Activated T-cell treated with anti-CD3 and anti-CD28 coated beads, Interleukin-2, amount 50 U/mL, for 72 hours (primary cell): Measurements from ENCODE around the gene GPX2. TPM values are rescaled to one million over a fixed set of nuclear protein-coding genes. Genes with fewer than 3 reads are reported as not detected.

ENCODE experiments used
- ATAC-seq, 2 donors: fragments of 150-1000 bp; cut with Tn5 transposase; replicated peaks in 1 of 2; 2 replicates each; pipeline ENCODE4 v1.10.0; 2021; ENCODE audit warnings: moderate library complexity in 2 of 2, mild to moderate bottlenecking in 1 of 2
- DNase-seq, 2 donors: peaks; one replicate each; pipeline ENCODE4 v3.0.0; 2021 to 2022; ENCODE audit warnings: mixed read lengths in 1 of 2
- H3K27ac Mint-ChIP-seq: one replicate; pipeline ENCODE4 v1.8.0; 2022; ENCODE audit warnings: mild to moderate bottlenecking, moderate library complexity, mixed read lengths
- H3K27me3 Mint-ChIP-seq: one replicate; pipeline ENCODE4 v1.8.0; 2022; ENCODE audit warnings: low read depth, mixed read lengths
- H3K36me3 Mint-ChIP-seq, 2 donors: one replicate each; pipeline ENCODE4 v1.8.0; 2022; ENCODE audit warnings: mixed read lengths in 2 of 2, mild to moderate bottlenecking in 1 of 2; ENCODE audit not compliant: insufficient read depth in 2 of 2
- H3K4me1 Mint-ChIP-seq: one replicate; pipeline ENCODE4 v1.8.0; 2022; ENCODE audit warnings: low read depth, mixed read lengths
- H3K4me3 Mint-ChIP-seq, 2 donors: one replicate each; pipeline ENCODE4 v1.8.0; 2022; ENCODE audit warnings: mild to moderate bottlenecking in 2 of 2, mixed read lengths in 2 of 2, moderate library complexity in 2 of 2
- H3K9me3 Mint-ChIP-seq, 2 donors: one replicate each; pipeline ENCODE4 v1.8.0; 2022; ENCODE audit warnings: mixed read lengths in 2 of 2
- total RNA-seq, 2 donors: library from RNA; stranded (reverse); gene quantifications; one replicate each; pipeline ENCODE4 v1.2.3, GENCODE V29; 2022

The GPX2 gene
- total RNA-seq, 2 donors from 2014 or later, result not detected

- peaks cover 36% of the 10 kb centered on the region for H3K4me1 Mint-ChIP-seq
- no peak for DNase-seq
- no peaks in the 10 kb centered on the region for H3K27me3 Mint-ChIP-seq
- H3K27ac Mint-ChIP-seq, result no peak overlapping the region
- no peaks in the 10 kb centered on the region for H3K9me3 Mint-ChIP-seq
- ATAC-seq, result no peak
- peaks cover 0 to 4% of the 10 kb centered on the region in 2 donors for H3K36me3 Mint-ChIP-seq
- no peak overlapping the region for H3K4me3 Mint-ChIP-seq
These were observed 1.5 kb upstream of the GPX2 start for GRCh38 chr14:64944041-64944440.

DNA sequence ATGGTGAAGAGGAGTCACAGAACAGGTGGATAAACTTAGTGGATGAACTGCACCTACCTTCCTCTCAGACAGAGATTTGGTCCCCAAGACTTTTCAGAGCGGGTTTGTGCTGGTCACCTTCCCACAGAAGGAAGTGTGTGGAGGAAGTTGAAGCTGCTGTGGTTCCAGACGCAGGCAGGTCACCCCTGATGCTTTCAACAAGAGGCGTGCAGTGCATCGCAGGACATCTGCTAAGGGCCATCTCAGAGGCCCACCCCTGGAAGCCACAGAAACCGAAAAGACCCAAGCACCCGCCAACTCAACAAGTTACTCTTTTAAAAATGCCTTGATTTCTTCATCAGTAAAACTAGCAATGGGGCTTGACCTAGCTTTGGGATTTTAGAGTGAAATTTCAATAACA is 1.0 kb upstream of the GPX2 start:
- Mint-ChIP-seq H3K27ac (no peak overlapping the region), H3K4me3 (no peak overlapping the region), H3K4me1 (peaks cover 40% of the 10 kb centered on the region), H3K9me3 (no peaks in the 10 kb centered on the region), H3K36me3 (peaks cover 0 to 5% of the 10 kb centered on the region in 2 donors), H3K27me3 (no peaks in the 10 kb centered on the region)
- DNase-seq, result no peak
- ATAC-seq, result no peak

- Mint-ChIP-seq H3K4me1 (peaks cover 59% of the 10 kb centered on the region), H3K27me3 (no peaks in the 10 kb centered on the region), H3K4me3 (no peak overlapping the region), H3K36me3 (peaks cover 1 to 12% of the 10 kb centered on the region in 2 donors), H3K9me3 (no peaks in the 10 kb centered on the region), H3K27ac (peak overlapping the region; percentile 6)
- ATAC-seq (no peak), DNase-seq (no peak)
These were observed 2.1 kb downstream of the GPX2 start for GRCh38 chr14:64940336-64940910.

GRCh38 chr14:64939817-64940190 is 2.7 kb downstream of the GPX2 start:
- no peak for DNase-seq
- H3K9me3 Mint-ChIP-seq, result no peaks in the 10 kb centered on the region
- H3K4me3 Mint-ChIP-seq, result no peak overlapping the region
- H3K4me1 Mint-ChIP-seq, result peaks cover 60% of the 10 kb centered on the region
- peaks cover 2 to 13% of the 10 kb centered on the region in 2 donors for H3K36me3 Mint-ChIP-seq
- H3K27me3 Mint-ChIP-seq, result no peaks in the 10 kb centered on the region
- peak overlapping the region; percentile 6 for H3K27ac Mint-ChIP-seq
- no peak for ATAC-seq

GRCh38 chr14:64938972-64939816 is 3.4 kb downstream of the GPX2 start:
- DNase-seq, result no peak
- H3K27me3 Mint-ChIP-seq, result no peaks in the 10 kb centered on the region
- H3K4me1 Mint-ChIP-seq, result peaks cover 67% of the 10 kb centered on the region
- peak overlapping the region; percentile 34 for H3K27ac Mint-ChIP-seq
- H3K9me3 Mint-ChIP-seq, result no peaks in the 10 kb centered on the region
- H3K36me3 Mint-ChIP-seq, result peaks cover 3 to 19% of the 10 kb centered on the region in 2 donors
- no peak for ATAC-seq
- H3K4me3 Mint-ChIP-seq, result no peak overlapping the region

GRCh38 chr14:64937821-64938193 is 4.7 kb downstream of the GPX2 start:
- Mint-ChIP-seq H3K4me3 (no peak overlapping the region), H3K4me1 (peaks cover 56% of the 10 kb centered on the region), H3K27me3 (no peaks in the 10 kb centered on the region), H3K36me3 (peaks cover 3 to 20% of the 10 kb centered on the region in 2 donors), H3K27ac (peak overlapping the region; percentile 84), H3K9me3 (no peaks in the 10 kb centered on the region)
- no peak for DNase-seq
- ATAC-seq, result no peak

DNA sequence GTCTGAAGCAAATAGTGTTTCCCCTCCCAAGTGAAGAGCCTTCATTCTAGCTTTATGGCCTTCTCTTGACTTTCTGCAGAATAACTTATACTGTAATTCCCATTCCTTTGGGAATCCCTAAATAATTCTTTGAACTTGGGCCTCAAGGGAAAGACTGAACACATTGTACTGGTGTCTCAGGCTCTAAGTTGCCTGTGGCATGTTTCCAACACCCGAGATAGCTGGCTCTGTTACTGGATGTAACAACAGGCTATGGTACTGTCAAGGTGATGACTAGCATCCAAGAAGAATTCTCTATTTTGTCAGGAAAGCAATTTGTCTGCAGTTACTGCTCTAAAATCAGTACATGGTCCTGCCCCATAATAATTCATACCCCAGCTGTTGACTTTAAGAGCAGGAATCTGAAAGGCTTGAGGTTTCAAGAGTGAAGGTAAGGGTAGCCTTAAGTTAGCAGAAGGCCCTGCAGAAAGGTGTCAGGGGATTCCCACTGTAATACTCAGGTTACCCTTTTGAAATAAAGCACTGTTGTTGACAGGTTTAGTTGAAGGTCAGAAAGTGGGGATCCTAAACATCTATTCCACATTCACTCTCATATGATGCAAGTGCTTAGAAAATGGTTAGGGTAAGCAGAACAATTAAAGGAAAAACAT is 5.2 kb downstream of the GPX2 start:
- DNase-seq (no peak), ATAC-seq (no peak)
- H3K27me3 Mint-ChIP-seq, result no peaks in the 10 kb centered on the region
- H3K4me1 Mint-ChIP-seq, result peaks cover 54% of the 10 kb centered on the region
- peak overlapping the region in 1 of 2 donors; percentile 5 for H3K4me3 Mint-ChIP-seq
- peak overlapping the region; percentile 84 for H3K27ac Mint-ChIP-seq
- no peaks in the 10 kb centered on the region for H3K9me3 Mint-ChIP-seq
- H3K36me3 Mint-ChIP-seq, result peaks cover 3 to 20% of the 10 kb centered on the region in 2 donors

DNA sequence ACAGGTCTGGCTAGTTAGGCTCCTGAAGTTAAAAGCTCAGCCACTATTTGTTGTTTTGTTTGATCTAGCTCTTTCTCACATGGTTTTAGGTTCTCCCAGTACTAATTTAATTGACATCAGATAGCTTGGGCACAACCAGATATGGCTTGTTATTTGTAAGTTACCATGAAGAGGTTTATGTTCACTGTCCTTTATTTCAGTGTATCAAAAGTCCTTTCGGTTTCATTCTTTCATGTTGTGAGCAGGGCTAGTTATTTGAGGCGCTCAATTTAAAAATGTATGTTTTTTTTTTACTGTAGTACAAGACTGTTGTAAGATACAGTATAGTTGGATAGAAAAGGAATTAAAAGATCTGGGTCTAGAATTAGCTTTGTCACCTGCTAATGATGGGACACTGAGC is 7.0 kb downstream of the GPX2 start:
- Mint-ChIP-seq H3K27me3 (no peaks in the 10 kb centered on the region), H3K4me3 (peak overlapping the region in 1 of 2 donors; percentile 82), H3K36me3 (peaks cover 3 to 25% of the 10 kb centered on the region in 2 donors), H3K4me1 (peaks cover 54% of the 10 kb centered on the region), H3K9me3 (no peaks in the 10 kb centered on the region), H3K27ac (peak overlapping the region; percentile 86)
- DNase-seq (no peak), ATAC-seq (no peak)

- Mint-ChIP-seq H3K36me3 (peaks cover 3 to 23% of the 10 kb centered on the region in 2 donors), H3K4me3 (no peak overlapping the region), H3K9me3 (no peaks in the 10 kb centered on the region), H3K27ac (peak overlapping the region; percentile 34), H3K4me1 (peaks cover 46% of the 10 kb centered on the region), H3K27me3 (no peaks in the 10 kb centered on the region)
- ATAC-seq, result no peak
- no peak for DNase-seq
These were observed 8.1 kb downstream of the GPX2 start for GRCh38 chr14:64934338-64934929.

DNA sequence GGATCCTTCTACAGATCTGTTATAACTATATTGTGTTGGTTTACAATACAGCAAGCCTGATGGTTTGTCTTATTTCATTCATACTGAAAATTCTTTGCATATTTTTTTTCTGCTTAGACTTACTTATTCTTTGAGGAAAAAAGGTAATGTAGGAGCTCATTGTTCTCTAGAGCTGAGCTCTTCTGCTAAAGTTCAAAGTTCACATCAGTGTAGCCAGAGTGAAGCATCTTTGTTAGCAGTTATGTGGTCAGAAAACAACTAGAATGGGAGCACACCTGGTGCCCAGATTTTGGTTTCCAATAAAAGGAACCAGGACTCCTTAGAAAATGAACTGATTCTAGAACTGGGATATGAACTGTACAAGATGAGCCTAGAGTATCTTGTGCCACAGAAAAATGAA is 10.3 kb downstream of the GPX2 start:
- ATAC-seq (no peak), DNase-seq (no peak)
- Mint-ChIP-seq H3K4me3 (no peak overlapping the region), H3K27ac (no peak overlapping the region), H3K36me3 (peaks cover 3 to 15% of the 10 kb centered on the region in 2 donors), H3K9me3 (no peaks in the 10 kb centered on the region), H3K4me1 (peaks cover 26% of the 10 kb centered on the region), H3K27me3 (no peaks in the 10 kb centered on the region)

GRCh38 chr14:64931123-64931522 is 11.4 kb downstream of the GPX2 start:
- ATAC-seq (no peak), DNase-seq (no peak)
- no peaks in the 10 kb centered on the region for H3K27me3 Mint-ChIP-seq
- H3K4me1 Mint-ChIP-seq, result peaks cover 21% of the 10 kb centered on the region
- peaks cover 3 to 22% of the 10 kb centered on the region in 2 donors for H3K36me3 Mint-ChIP-seq
- no peak overlapping the region for H3K4me3 Mint-ChIP-seq
- H3K27ac Mint-ChIP-seq, result peak overlapping the region; percentile 87
- H3K9me3 Mint-ChIP-seq, result no peaks in the 10 kb centered on the region

GRCh38 chr14:64930085-64930843 is 12.3 kb downstream of the GPX2 start:
- Mint-ChIP-seq H3K4me1 (peaks cover 22% of the 10 kb centered on the region), H3K36me3 (peaks cover 2 to 27% of the 10 kb centered on the region in 2 donors), H3K4me3 (no peak overlapping the region), H3K9me3 (no peaks in the 10 kb centered on the region), H3K27ac (peak overlapping the region; percentile 87), H3K27me3 (no peaks in the 10 kb centered on the region)
- DNase-seq (no peak), ATAC-seq (no peak)
